NCI-H82 treated with DMSO at 0.1 percent for 48 hours (cell line): ENCODE measurements around the gene C11orf91.
"Not testable (repeated sequence)": the region's sequence is repeated elsewhere in the genome, so short reads cannot be mapped to it uniquely, and the experiment has no call there.

Experiments
- DNase-seq: peaks from one replicate; lab custom pipeline; 2025; ENCODE audit not compliant: unreplicated experiment; lab: John Stamatoyannopoulos, UW

Gene C11orf91

DNA sequence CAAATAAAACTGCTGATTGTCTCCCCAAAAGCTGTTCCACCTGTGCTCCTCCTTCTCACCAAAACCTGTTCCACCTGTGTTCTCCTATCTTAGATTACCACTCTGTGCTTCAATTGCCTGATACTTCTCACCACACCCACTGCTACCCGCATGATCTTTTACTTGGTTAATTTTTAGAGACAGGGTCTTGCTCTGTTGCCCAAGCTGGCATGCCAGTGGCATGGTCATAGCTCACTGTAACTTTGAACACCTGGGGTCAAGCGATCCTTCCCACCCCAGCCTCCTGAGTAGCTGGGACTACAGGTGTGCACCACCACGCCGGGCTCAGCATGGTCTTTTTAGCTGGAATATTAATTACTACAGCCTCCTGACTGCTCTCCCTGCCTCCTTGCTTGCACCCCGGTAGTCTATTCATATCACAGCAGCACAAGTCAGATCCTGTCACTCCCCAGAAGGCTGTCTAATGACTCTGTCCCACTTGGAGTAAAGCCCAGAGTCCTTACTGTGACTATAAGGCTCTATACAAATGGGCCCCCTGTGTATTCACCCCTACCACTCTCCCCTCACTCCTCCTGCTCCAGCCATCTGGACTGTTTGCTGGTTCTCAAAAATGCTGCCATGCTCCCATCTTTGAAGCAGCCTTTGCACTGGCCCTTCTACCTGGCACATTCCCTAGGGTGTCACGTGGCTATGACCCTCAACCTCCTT is 3.5 kb downstream of the C11orf91 start:
- DNase-seq: no peak

- DNase-seq: no peak
These were observed 4.2 kb downstream of the C11orf91 start for GRCh38 chr11:33696411-33696810.

DNA sequence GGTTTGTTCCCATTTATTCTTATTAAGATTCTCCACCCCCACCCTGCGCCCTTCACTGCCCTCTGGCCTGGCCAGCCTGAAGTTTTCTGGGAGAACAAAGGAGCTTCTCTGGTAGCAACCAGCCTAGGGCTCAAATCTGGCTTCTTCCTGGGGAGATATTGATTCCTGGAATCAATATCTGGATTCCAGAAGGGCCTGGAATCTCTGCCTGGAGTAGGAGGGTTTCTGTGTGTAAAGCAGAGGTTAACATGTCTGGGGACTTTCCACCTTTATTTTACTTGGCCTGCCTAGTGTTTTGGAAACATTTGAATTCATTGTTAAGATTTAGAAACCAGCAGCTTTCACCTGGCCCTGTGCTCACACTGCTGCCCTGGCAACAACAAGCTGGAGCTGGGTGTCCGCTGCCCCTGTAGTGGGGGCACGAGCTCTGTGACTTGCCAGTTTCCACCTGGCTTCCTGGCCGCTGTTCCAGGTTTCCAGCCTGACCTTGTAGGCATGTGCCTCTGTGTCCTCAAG is 5.5 kb downstream of the C11orf91 start:
- DNase-seq: no peak

DNA sequence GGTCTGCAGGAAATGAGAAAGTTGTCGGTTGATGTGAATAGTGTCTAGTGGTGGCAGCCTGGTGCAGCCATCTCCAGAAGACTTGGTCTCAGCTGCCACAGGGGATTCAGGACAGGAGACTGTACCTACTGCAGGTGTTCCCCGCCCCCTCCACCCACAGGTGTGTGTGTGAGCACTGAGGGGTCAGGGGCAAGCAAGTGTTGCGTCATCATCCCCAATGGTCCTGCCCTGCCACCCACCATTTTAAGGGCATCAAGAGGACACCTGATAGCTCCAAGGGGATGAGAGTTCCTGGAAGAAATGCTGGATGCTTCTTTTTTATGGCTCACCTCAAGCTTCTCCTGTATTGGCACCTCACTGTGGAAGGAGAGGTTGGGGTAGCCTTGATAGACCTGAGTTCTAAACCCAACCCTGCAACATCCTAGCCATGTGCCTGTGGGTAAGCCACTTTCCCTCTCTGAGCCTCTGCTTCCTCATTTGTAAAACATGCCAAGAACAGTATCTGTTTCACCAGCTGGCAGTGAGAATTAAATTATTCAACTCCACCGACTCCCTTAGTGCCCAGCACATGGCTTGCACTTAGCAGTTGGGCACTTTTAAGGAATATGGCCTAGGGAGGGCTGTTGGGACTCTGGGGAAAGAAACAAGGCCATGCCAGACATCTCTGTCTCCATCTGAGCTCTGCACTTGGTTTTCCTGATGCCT is 6.1 kb downstream of the C11orf91 start:
- no peak for DNase-seq

- no peak for DNase-seq
These were observed 8.1 kb downstream of the C11orf91 start for GRCh38 chr11:33692541-33692940.

DNA sequence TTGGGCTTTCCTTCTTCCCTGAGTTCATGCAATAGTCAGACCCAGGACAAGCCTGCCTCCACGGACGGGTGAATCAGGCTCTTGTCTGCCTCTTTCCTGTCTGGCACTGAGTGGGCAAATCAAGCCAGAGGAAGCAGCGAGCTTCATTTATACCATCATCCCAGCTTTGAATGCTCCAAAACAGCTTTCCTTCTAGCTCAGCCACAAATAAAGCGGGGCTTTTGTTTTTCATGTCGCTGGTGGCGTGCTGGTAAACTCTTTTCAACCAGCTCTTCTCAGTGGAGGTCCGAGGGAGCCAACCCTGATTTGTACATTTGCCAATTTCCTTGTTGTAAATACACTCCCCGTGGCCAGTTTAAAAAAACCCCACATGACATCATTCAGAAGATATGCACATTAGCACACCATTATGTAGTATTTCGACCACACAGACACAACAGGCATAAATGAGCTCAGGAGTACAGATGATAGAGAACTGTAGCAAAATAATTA is 8.6 kb downstream of the C11orf91 start:
- no peak for DNase-seq

DNA sequence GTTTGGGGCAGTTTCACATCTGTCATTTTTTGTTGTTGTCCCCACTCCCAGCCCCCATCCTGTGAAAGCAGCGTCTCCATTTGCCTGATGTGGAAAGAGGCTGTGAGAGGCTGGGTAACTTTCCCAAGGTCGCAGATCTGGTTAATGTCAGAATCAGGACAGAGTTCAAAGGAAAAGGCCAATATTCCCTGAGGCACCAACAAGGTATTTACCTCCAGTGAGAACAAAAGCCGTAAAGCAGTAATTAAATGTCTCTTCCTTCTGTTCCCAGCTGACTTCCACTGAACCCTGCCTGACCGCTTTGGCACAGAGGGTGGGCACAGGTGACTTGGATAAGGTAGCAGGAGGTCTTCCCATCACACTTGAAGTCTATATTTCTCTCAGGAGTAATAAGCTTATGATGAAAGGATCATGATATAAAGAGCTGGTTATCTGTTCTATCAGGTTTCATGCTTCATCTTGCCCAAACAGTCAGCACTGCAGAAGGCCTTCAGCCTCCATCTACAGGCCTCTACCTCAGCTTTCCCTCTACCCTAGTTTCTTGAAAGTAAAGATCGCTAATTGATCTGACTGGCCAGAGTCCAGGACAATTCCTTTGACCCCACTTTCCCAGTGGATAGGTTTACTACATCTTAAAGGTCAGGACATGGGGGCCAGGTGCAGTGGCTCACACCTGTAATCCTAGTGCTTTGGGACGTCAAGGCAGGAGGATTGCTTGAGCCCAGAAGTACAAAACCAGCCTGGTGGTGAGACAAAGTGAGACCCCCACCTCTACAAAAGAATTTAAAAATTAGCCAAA is 9.4 kb downstream of the C11orf91 start:
- DNase-seq: no peak

DNA sequence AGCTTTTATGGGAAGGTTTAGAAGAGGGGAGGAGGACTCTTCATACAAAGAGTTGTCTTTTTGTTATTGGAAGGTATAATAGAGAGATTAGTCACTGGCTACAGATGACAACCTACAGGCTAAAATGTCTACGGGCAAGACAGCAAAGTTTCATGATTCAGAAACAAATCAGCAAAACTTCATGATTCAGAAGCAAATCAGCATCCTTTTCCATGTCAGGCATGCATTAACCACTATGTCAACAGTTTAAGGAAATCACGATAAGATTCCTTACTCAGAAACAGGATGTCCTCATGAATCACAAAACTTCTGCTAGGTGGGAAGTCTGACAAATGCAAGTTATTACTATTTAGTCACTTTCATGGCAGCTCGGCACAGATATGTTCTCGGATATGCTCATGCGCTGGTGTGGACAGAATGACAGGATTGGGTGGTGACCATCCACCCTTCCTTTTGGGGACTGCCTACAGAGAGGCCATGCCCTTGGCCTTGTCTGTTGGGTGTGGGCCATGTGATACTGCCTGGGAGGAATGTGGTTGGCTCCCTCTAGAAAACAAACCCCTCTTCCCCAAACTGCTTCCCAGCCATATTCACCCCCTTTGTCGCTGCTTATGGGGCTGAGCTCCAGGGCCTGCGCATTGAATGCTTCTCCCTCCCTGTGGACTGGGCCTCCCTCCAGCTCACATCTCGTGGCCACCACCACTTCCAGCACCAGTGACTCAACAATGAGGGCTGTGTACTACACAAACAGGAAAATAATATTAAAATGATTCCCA is 10.1 kb downstream of the C11orf91 start:
- DNase-seq: no peak

- no peak for DNase-seq
These were observed 11.1 kb downstream of the C11orf91 start for GRCh38 chr11:33689501-33689900.

DNA sequence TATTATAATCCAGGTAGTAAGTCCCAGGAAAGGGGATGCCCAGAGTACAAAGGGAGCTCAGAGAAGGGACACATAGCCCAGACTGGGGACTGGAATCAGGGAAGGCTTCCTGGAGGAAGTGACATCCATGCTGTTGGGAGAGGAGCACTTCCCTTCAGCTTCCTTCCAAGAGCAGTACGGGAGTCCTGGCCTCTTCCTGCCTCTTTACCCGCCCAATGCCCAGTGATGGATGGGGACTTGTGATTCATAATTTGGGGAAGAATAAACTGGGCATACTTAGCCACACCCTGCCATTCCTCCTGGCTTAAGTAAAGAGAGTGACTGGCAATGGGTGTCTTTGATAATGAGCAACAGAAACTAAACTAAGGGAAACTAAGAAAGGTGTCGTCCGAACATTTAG is 11.5 kb downstream of the C11orf91 start:
- no peak for DNase-seq

DNA sequence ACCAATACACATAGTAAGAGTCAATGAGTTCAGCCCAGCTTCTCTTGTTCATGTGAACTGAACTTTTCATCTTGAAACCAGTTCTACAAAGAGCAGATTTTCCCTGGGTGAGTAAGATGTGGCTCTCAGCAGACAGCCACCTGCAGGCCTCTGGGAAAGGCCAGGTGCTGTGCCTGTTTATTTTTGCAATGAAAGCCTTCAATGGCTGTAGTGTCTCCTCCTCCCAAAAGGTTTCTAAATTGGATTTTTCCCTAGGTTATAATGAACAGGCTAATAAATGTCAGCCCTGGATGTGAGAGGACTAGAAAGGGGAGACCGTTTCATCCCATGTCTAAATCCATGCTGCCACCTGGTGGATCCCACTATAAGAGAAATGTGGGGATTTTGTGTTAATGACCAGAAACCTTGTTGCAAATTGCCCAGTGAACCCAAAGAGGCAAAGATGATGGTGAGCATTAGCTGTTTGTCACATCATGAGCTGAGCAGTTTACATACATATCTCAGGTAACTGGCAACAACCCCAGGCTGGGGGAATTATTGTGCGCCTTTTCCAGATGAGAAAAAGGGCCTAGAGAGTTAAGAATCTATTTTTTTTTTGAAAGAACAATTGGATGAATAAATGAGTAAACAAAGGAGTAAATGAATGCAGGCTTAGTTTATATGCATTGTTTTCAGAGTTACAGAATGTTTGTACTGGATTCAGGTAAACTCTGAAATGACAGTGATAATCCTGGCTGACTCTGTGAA is 12.7 kb downstream of the C11orf91 start:
- DNase-seq: peak; percentile 66

GRCh38 chr11:33685082-33685481 is 15.5 kb downstream of the C11orf91 start:
- no peak for DNase-seq

DNA sequence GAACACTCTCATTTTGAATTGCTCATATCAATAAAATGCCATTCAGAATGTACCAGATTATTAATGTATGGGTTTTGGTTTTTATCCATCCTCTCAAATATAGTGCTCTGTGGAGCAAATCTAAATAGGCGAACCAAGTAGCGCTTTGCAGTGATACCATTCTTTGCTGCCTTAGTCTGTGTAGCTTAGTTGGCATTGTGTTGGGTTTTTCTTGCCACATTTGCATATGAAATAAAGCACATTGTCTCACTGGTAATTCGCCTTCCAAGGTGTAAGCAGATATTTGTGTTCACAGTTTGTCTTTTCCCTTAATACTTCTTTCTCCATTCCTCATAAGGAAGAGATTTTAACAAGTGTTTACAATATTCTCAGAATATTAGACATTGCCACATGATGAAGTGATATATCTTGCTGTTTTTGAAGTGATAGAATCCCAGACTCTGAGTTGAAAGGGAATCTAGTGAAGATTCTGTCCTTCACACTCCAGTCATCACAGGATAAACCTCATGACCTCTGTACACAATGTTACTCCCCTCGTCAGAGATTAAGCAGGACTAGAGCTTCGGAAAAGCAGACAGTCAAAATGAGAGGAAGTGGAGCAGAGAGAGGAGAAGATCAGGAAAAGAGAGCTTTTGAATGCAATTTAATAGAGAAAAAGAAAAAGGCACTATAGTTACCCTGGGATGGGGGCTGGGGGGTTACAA is 16.5 kb downstream of the C11orf91 start:
- DNase-seq: no peak

DNA sequence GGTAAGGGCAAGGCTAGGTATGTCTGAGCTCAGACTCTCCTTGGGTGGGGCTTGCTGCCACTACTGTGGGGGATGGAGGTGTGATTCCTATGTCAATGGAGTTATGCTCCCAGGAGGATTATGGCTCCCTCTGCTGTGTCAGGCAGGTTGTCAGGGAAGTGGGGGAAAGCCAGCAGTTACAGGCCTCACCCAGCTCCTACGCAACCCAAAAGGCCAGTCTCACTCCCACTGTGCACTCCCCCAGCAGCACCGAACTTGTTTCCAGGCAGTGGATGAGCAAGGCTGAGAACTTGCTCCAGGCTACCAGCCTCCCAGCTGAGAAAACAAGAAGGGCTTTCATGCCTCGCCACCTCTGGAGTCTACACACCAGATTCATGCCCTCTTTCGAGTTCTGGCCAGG is 18.2 kb downstream of the C11orf91 start:
- DNase-seq: no peak

- no peak for DNase-seq
These were observed 18.6 kb downstream of the C11orf91 start for GRCh38 chr11:33682019-33682418.

GRCh38 chr11:33678616-33679015 is 22.0 kb downstream of the C11orf91 start:
- not testable (repeated sequence) for DNase-seq

GRCh38 chr11:33674035-33674814 is 26.4 kb downstream of the C11orf91 start:
- no peak for DNase-seq

DNA sequence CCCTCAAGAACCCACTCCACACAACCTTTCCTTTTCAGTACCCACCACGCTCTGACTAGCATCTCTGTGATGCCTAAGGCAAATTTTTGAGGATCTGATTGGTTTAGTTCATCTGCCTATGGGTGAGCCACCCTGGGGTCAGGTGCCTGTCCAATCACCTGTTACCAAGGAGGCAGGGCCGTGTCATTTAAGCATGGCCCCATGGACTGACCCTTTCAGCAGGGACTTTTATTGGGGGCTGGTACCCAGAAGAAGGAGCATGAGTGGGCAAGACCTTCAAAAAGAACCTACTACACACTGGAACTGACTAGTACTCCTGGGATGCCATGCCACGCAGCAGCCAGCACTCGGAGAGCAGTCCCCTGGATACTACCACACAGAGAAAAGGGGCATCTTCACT is 28.4 kb downstream of the C11orf91 start:
- no peak for DNase-seq
